ENCODE data around the gene CCDC186. TPM values are rescaled to one million over a fixed set of nuclear protein-coding genes. Genes with fewer than 3 reads are reported as not detected.

CCDC186 gene
- polyA plus RNA-seq, 1 of the 3 experiments (the other 2 are of a cell fraction): 1.3 TPM

DNA sequence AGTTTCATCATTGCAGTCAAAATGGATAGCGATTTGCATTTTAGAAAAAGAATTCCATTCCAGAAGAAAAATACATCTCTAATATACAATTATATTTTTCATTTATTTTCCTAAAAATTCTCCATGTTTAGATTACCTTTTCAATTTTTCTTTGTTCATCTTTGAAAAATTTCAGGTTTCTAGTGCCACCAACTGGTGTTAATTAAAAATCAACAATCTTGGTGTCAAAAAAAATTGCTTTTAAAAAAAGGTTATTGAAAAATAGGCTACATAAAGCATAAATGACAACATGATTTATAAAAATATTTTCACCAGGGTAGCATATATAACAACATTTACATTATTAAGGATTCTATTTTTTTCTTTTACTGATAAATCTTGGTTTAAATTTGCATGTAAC, 53.0 kb downstream of the CCDC186 start (continued):
- TF ChIP-seq SMC3 (IDR thresholded peaks at IDR 0.05; ENCODE audit: low read depth, low read length): no peak
- no peak for TF ChIP-seq MXI1 (IDR thresholded peaks at IDR 0.05; ENCODE audit: low read depth, low read length)

DNA sequence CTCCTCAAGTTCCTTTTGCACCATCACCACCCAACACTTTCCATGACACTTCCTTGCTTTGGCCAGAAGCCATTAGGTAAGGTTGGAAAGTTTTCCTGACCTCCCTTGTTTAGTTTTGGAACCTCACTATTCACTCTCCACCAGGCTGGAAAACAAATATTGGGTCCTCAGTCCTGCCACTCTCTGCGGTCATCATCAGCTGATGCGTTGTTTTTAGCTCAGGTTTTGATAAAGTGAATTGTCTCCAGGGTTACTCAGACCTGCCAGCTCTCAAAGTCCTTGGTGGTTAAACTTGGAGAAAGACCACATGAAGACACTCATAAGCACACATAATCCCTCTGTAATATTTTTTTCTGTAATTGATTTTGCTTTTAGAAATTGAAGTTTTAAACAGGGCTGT, 55.5 kb downstream of the CCDC186 start:
- Histone ChIP-seq H3K9me3 (no peaks in the 10 kb centered on the region), H3K9ac (no peak overlapping the region), H3K27ac (ENCODE audit: low read depth in 2 of 2, low read length in 1 of 2) (no peak overlapping the region), H3K27me3 (ENCODE audit: insufficient read depth) (no peaks in the 10 kb centered on the region; the same call in 1 of the 2 replicates), H3K4me2 (no peak overlapping the region), H3K36me3 (replicated peaks in 1 of 2; ENCODE audit: control insufficient read depth in 1 of 2, insufficient read depth in 2 of 2, low read length in 1 of 2) (no peaks in the 10 kb centered on the region), H3K9me2 (no peaks in the 10 kb centered on the region), H3K4me1 (ENCODE audit: control insufficient read depth in 1 of 2, insufficient read depth in 2 of 2, low read depth in 1 of 2, low read length in 1 of 2) (peaks cover 0 to 7% of the 10 kb centered on the region in 2 experiments; a peak in 2 of 4 replicates), H3K79me2 (ENCODE audit: insufficient read depth) (no peaks in the 10 kb centered on the region), H3K4me3 (ENCODE audit: low read depth in 2 of 2, low read length in 1 of 2) (no peak overlapping the region), H2AFZ (ENCODE audit: low read depth) (no peak overlapping the region), H3F3A (replicated peaks; ENCODE audit: insufficient read depth) (no peaks in the 10 kb centered on the region), H4K20me1 (ENCODE audit: insufficient read depth) (no peaks in the 10 kb centered on the region)
- TF ChIP-seq, protein P1, sequence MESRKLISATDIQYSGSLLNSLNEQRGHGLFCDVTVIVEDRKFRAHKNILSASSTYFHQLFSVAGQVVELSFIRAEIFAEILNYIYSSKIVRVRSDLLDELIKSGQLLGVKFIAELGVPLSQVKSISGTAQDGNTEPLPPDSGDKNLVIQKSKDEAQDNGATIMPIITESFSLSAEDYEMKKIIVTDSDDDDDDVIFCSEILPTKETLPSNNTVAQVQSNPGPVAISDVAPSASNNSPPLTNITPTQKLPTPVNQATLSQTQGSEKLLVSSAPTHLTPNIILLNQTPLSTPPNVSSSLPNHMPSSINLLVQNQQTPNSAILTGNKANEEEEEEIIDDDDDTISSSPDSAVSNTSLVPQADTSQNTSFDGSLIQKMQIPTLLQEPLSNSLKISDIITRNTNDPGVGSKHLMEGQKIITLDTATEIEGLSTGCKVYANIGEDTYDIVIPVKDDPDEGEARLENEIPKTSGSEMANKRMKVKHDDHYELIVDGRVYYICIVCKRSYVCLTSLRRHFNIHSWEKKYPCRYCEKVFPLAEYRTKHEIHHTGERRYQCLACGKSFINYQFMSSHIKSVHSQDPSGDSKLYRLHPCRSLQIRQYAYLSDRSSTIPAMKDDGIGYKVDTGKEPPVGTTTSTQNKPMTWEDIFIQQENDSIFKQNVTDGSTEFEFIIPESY (IDR thresholded peaks at IDR 0.05; ENCODE audit: borderline replicate concordance, low read depth): no peak
- TF ChIP-seq, protein P2, sequence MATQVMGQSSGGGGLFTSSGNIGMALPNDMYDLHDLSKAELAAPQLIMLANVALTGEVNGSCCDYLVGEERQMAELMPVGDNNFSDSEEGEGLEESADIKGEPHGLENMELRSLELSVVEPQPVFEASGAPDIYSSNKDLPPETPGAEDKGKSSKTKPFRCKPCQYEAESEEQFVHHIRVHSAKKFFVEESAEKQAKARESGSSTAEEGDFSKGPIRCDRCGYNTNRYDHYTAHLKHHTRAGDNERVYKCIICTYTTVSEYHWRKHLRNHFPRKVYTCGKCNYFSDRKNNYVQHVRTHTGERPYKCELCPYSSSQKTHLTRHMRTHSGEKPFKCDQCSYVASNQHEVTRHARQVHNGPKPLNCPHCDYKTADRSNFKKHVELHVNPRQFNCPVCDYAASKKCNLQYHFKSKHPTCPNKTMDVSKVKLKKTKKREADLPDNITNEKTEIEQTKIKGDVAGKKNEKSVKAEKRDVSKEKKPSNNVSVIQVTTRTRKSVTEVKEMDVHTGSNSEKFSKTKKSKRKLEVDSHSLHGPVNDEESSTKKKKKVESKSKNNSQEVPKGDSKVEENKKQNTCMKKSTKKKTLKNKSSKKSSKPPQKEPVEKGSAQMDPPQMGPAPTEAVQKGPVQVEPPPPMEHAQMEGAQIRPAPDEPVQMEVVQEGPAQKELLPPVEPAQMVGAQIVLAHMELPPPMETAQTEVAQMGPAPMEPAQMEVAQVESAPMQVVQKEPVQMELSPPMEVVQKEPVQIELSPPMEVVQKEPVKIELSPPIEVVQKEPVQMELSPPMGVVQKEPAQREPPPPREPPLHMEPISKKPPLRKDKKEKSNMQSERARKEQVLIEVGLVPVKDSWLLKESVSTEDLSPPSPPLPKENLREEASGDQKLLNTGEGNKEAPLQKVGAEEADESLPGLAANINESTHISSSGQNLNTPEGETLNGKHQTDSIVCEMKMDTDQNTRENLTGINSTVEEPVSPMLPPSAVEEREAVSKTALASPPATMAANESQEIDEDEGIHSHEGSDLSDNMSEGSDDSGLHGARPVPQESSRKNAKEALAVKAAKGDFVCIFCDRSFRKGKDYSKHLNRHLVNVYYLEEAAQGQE (IDR thresholded peaks at IDR 0.05; ENCODE audit: low read depth, low read length): no peak
- TF ChIP-seq RXRA (IDR thresholded peaks at IDR 0.05; ENCODE audit: borderline replicate concordance, low read depth) (no peak), FOSL2 (IDR thresholded peaks at IDR 0.05; ENCODE audit: borderline replicate concordance, low read depth) (no peak), EZH2phosphoT487 (IDR thresholded peaks at IDR 0.05; ENCODE audit: borderline replicate concordance, low read depth) (no peak), FOXM1 (IDR thresholded peaks at IDR 0.05; ENCODE audit: low read depth) (no peak), SIN3A (IDR thresholded peaks at IDR 0.05; ENCODE audit: borderline replicate concordance, low read depth, low read length) (no peak), NRF1 (IDR thresholded peaks at IDR 0.05; ENCODE audit: low read depth, low read length) (no peak), CHD2 (IDR thresholded peaks at IDR 0.05; ENCODE audit: low read length, partially characterized antibody) (no peak), EP300 (IDR thresholded peaks at IDR 0.05; ENCODE audit: borderline replicate concordance in 1 of 2, low read depth in 1 of 2, low read length in 1 of 2) (no peak), TEAD4 (IDR thresholded peaks at IDR 0.05; ENCODE audit: borderline replicate concordance, insufficient read depth) (no peak), MEF2A (IDR thresholded peaks at IDR 0.05; ENCODE audit: borderline replicate concordance, low read depth) (no peak), YY1 (IDR thresholded peaks at IDR 0.05; ENCODE audit: low read depth) (no peak)
- TF ChIP-seq, protein P3, sequence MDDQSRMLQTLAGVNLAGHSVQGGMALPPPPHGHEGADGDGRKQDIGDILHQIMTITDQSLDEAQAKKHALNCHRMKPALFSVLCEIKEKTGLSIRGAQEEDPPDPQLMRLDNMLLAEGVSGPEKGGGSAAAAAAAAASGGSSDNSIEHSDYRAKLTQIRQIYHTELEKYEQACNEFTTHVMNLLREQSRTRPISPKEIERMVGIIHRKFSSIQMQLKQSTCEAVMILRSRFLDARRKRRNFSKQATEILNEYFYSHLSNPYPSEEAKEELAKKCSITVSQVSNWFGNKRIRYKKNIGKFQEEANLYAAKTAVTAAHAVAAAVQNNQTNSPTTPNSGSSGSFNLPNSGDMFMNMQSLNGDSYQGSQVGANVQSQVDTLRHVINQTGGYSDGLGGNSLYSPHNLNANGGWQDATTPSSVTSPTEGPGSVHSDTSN (IDR thresholded peaks at IDR 0.05): no peak
- TF ChIP-seq, protein P4, sequence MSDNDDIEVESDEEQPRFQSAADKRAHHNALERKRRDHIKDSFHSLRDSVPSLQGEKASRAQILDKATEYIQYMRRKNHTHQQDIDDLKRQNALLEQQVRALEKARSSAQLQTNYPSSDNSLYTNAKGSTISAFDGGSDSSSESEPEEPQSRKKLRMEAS (IDR thresholded peaks at IDR 0.05; ENCODE audit: low read depth): no peak
- TF ChIP-seq, protein P5, sequence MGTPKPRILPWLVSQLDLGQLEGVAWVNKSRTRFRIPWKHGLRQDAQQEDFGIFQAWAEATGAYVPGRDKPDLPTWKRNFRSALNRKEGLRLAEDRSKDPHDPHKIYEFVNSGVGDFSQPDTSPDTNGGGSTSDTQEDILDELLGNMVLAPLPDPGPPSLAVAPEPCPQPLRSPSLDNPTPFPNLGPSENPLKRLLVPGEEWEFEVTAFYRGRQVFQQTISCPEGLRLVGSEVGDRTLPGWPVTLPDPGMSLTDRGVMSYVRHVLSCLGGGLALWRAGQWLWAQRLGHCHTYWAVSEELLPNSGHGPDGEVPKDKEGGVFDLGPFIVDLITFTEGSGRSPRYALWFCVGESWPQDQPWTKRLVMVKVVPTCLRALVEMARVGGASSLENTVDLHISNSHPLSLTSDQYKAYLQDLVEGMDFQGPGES (IDR thresholded peaks at IDR 0.05; ENCODE audit: low read depth, low read length): no peak
- DNase-seq: no peak
- ChIA-PET CTCF (no interaction called here), POLR2A (no interaction called here)
- 96% methylated on average over 2 of the region's 2 CpGs for whole genome bisulfite sequencing (ENCODE audit: low lambda C conversion rate)
